ENCODE measurements around the gene ARHGAP31. TPM values are rescaled to one million over a fixed set of nuclear protein-coding genes. Genes with fewer than 3 reads are reported as not detected.
A peak's percentile ranks its signal among the peaks of the same experiment; 100 is the strongest.

ARHGAP31 gene
- total and polyA plus RNA-seq, 2 of the 8 experiments (the other 6 are each of a cell fraction or from before 2014, with no cell fraction given), result 1.1 to 7.6 TPM

- no peak overlapping the region for H3K9ac ChIP-seq (replicated peaks in 1 of 4; ENCODE audit: extremely low read depth in 1 of 4, low read depth in 3 of 4, low read length in 3 of 4)
- no peak overlapping the region for H3K4ac ChIP-seq (replicated peaks; ENCODE audit: insufficient read length, low read depth, low read length)
- TF ChIP-seq SIRT6 (IDR thresholded peaks at IDR 0.05; ENCODE audit: low read length) (no peak), BCL11A (IDR thresholded peaks at IDR 0.05; ENCODE audit: low read depth in 2 of 2, low read length in 2 of 2) (no peak), HDAC6 (IDR thresholded peaks at IDR 0.05; ENCODE audit: low read depth, low read length) (no peak), ATF3 (IDR thresholded peaks at IDR 0.05; ENCODE audit: insufficient read depth, low read depth, low read length) (no peak), SUZ12 (IDR thresholded peaks at IDR 0.05; ENCODE audit: low read length) (no peak), CEBPB (IDR thresholded peaks at IDR 0.05; ENCODE audit: low read depth, low read length) (no peak), ATF2 (IDR thresholded peaks at IDR 0.05; ENCODE audit: low read length) (no peak)
- H3K4me3 ChIP-seq (ENCODE audit: extremely low read depth in 1 of 4, insufficient read depth in 2 of 4, low read depth in 3 of 4, low read length in 4 of 4), result no peak overlapping the region
- peaks cover 0 to 29% (median 13%) of the 10 kb centered on the region in 4 experiments; a peak in 4 of 7 replicates for H3K27me3 ChIP-seq (replicated peaks in 1 of 4; ENCODE audit: control insufficient read depth in 3 of 4, extremely low read depth in 1 of 4, insufficient read depth in 3 of 4, low read length in 3 of 4)
- no peak overlapping the region; the same call in 1 of the 2 replicates for H4K8ac ChIP-seq (ENCODE audit: extremely low read depth, insufficient read depth, low read length)
- H2AFZ ChIP-seq (ENCODE audit: low read length), result no peak overlapping the region
- H3K36me3 ChIP-seq (ENCODE audit: control insufficient read depth in 2 of 4, insufficient read depth in 4 of 4, low read length in 3 of 4), result no peaks in the 10 kb centered on the region
- H3K27ac ChIP-seq (ENCODE audit: low read depth, low read length), result no peak overlapping the region
- no peak overlapping the region for H2BK5ac ChIP-seq (ENCODE audit: low read depth, low read length)
- no peaks in the 10 kb centered on the region for H3K9me3 ChIP-seq (ENCODE audit: insufficient read depth in 2 of 2, low read depth in 1 of 2, low read length in 1 of 2)
- ChIA-PET POLR2A (ENCODE audit: partially characterized antibody) (interaction anchor here (0.8 to 1.2 kb wide), 2 partner anchors 25 to 52 kb away, joined by 3 to 4 read pairs; no protein-coding TSS in a partner anchor), CTCF (ENCODE audit: partially characterized antibody) (interaction anchor here (0.5 to 3.6 kb wide), 7 partner anchors 13 to 412 kb away, joined by 3 to 13 read pairs (median 3); no protein-coding TSS in a partner anchor)
- no peak overlapping the region for H2BK120ac ChIP-seq (replicated peaks; ENCODE audit: low read depth, low read length)
- no peak overlapping the region for H3K18ac ChIP-seq (ENCODE audit: extremely low read depth, low read length)
- 0 out of 2 replicates have a peak overlapping the region, but pooled peaks have one; percentile 61 for H2BK15ac ChIP-seq (ENCODE audit: low read length)
- H2BK12ac ChIP-seq (ENCODE audit: low read depth, low read length), result 0 out of 2 replicates have a peak overlapping the region, but pooled peaks have one; percentile 11
- no peaks in the 10 kb centered on the region for H3K79me2 ChIP-seq (ENCODE audit: control insufficient read depth in 1 of 2, insufficient read depth in 2 of 2, low read length in 2 of 2)
- no peaks in the 10 kb centered on the region for H3K79me1 ChIP-seq (ENCODE audit: low read depth, low read length)
- FAIRE-seq (no peak), DNase-seq (ENCODE audit: low read depth in 1 of 2, low spot score in 2 of 2) (no peak)
- peaks cover 2 to 13% (median 9%) of the 10 kb centered on the region in 4 experiments for H3K4me1 ChIP-seq (replicated peaks in 1 of 4; ENCODE audit: control insufficient read depth in 3 of 4, insufficient read depth in 4 of 4, low read length in 3 of 4)
- no peak overlapping the region for H3K23ac ChIP-seq (ENCODE audit: insufficient read length)
- no peak overlapping the region for H2AK5ac ChIP-seq (ENCODE audit: low read depth, low read length)
- H3K14ac ChIP-seq (ENCODE audit: insufficient read length), result no peak overlapping the region
- H3K4me2 ChIP-seq (ENCODE audit: insufficient read depth in 1 of 2, low read depth in 2 of 2, low read length in 2 of 2), result no peak overlapping the region
- H3K23me2 ChIP-seq (ENCODE audit: low read depth, low read length), result peaks cover 14% of the 10 kb centered on the region; the same call in 1 of the 2 replicates
- H3K56ac ChIP-seq (replicated peaks; ENCODE audit: insufficient read length, low read depth, low read length), result no peak overlapping the region
- no peak overlapping the region for H4K5ac ChIP-seq (ENCODE audit: insufficient read length, low read depth, low read length)
- no peak overlapping the region for H2BK20ac ChIP-seq (ENCODE audit: low read length)
- H4K20me1 ChIP-seq (replicated peaks in 1 of 2; ENCODE audit: control insufficient read depth in 1 of 2, insufficient read depth in 2 of 2, low read length in 2 of 2), result no peaks in the 10 kb centered on the region
- H4K91ac ChIP-seq (replicated peaks; ENCODE audit: insufficient read length, low read length), result no peak overlapping the region
Measured at GRCh38 chr3:119297169-119297568, 3.0 kb downstream of the ARHGAP31 start.

All from H1 (cell line).